Measurements from ENCODE around the gene GALNT18. TPM values are rescaled to one million over a fixed set of nuclear protein-coding genes. Genes with fewer than 3 reads are reported as not detected.

GALNT18 gene
- total RNA-seq, 2 experiments from 2014 or later, result 6.8 to 7.4 TPM

- Mint-ChIP-seq H3K4me3 (no peak overlapping the region), H3K4me1 (ENCODE audit: low read depth) (no peaks in the 10 kb centered on the region), H3K36me3 (ENCODE audit: low read depth) (no peaks in the 10 kb centered on the region), H3K27me3 (peaks cover 13% of the 10 kb centered on the region), H3K9me3 (no peaks in the 10 kb centered on the region), H3K27ac (no peak overlapping the region)
- DNase-seq (no peak), ATAC-seq (no peak)
- no peak for TF ChIP-seq CTCF (IDR thresholded peaks at IDR 0.05)
- intact Hi-C loops (cut with micrococcal nuclease), result no loop called here
- ChIA-PET POLR2A (no interaction called here), CTCF (no interaction called here)
These were observed 6.8 kb upstream of the GALNT18 start for GRCh38 chr11:11628651-11629050.

- no peak for TF ChIP-seq CTCF (IDR thresholded peaks at IDR 0.05)
- Mint-ChIP-seq H3K27ac (no peak overlapping the region), H3K27me3 (peaks cover 27% of the 10 kb centered on the region), H3K9me3 (no peaks in the 10 kb centered on the region), H3K4me3 (no peak overlapping the region), H3K4me1 (ENCODE audit: low read depth) (no peaks in the 10 kb centered on the region), H3K36me3 (ENCODE audit: low read depth) (no peaks in the 10 kb centered on the region)
- CTCF ChIA-PET, result no interaction called here
- POLR2A ChIA-PET, result no interaction called here
- intact Hi-C loops (cut with micrococcal nuclease), result no loop called here
- ATAC-seq (no peak), DNase-seq (no peak)
These were observed 4.3 kb upstream of the GALNT18 start for GRCh38 chr11:11626128-11626527.

GRCh38 chr11:11624926-11625325 is 3.1 kb upstream of the GALNT18 start:
- Mint-ChIP-seq H3K27ac (no peak overlapping the region), H3K9me3 (no peaks in the 10 kb centered on the region), H3K4me3 (no peak overlapping the region), H3K36me3 (ENCODE audit: low read depth) (no peaks in the 10 kb centered on the region), H3K4me1 (ENCODE audit: low read depth) (no peaks in the 10 kb centered on the region), H3K27me3 (peaks cover 30% of the 10 kb centered on the region)
- ChIA-PET CTCF (no interaction called here), POLR2A (no interaction called here)
- ATAC-seq (no peak), DNase-seq (no peak)
- intact Hi-C loops (cut with micrococcal nuclease), result no loop called here
- TF ChIP-seq CTCF (IDR thresholded peaks at IDR 0.05), result no peak

- ATAC-seq, result no peak
- peaks cover 35% of the 10 kb centered on the region for H3K27me3 Mint-ChIP-seq
- H3K4me1 Mint-ChIP-seq (ENCODE audit: low read depth), result no peaks in the 10 kb centered on the region
- H3K9me3 Mint-ChIP-seq, result no peaks in the 10 kb centered on the region
- ChIA-PET CTCF (no interaction called here), POLR2A (interaction anchor here (0.7 kb wide), 1 partner anchor 766 kb away, joined by 3 read pairs; the partner anchor contains the start of gene ZBED5)
- H3K4me3 Mint-ChIP-seq, result no peak overlapping the region
- no peak overlapping the region for H3K27ac Mint-ChIP-seq
- intact Hi-C loops (cut with micrococcal nuclease), result no loop called here
- no peak for DNase-seq
- TF ChIP-seq CTCF (IDR thresholded peaks at IDR 0.05), result no peak
- H3K36me3 Mint-ChIP-seq (ENCODE audit: low read depth), result no peaks in the 10 kb centered on the region
These were observed 2.4 kb upstream of the GALNT18 start for GRCh38 chr11:11624204-11624603.

GRCh38 chr11:11622772-11623171 is 967 bp upstream of the GALNT18 start:
- no peak overlapping the region for H3K4me3 Mint-ChIP-seq
- peaks cover 1% of the 10 kb centered on the region for H3K4me1 Mint-ChIP-seq (ENCODE audit: low read depth)
- no peak for TF ChIP-seq CTCF (IDR thresholded peaks at IDR 0.05)
- H3K9me3 Mint-ChIP-seq, result no peaks in the 10 kb centered on the region
- DNase-seq, result no peak
- CTCF ChIA-PET, result no interaction called here
- intact Hi-C loops (cut with micrococcal nuclease), result no loop called here
- no peak for ATAC-seq
- H3K27me3 Mint-ChIP-seq, result peaks cover 44% of the 10 kb centered on the region
- no peaks in the 10 kb centered on the region for H3K36me3 Mint-ChIP-seq (ENCODE audit: low read depth)
- no peak overlapping the region for H3K27ac Mint-ChIP-seq
- POLR2A ChIA-PET, result no interaction called here
